ENCODE measurements around the gene CALR.
"Not testable (repeated sequence)": the region's sequence is repeated elsewhere in the genome, so short reads cannot be mapped to it uniquely, and the experiment has no call there.

The CALR gene

DNA sequence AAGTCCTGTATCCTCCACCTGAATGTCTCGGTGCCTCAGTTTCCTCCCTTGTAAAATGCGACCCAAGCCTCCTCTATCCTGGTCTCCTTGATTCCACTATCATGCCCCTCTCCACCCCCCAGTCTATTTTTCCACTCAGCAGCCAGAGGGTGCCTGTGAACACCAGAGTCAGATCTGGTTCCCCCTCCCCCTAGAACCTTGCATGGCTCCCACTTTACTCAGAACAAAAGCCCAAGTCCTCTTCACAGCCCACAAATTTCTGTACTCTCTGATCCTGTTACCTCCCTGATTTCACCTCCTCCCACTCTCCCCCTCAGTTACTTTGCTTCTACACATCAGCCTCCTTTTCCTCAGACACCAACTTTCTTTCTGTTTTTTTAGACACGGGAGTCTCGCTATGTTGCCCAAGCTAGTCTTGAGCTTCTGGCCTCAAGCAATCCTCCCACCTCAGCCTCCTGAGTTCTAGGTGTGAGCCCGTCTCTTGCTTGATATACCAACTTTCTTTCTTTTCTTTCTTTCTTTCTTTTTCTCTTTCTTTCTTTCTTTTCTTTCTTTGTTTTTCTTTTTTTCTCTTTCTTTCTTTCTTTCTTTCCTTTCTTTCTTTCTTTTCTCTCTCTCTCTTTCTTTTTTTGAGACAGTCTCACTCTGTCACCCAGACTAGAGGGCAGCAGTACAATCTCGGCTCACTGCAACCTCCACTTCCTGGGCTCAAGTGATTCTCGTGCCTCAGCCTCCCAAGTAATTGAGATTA lies 31.8 kb downstream of the CALR start:
- no peak for DNase-seq
- in situ Hi-C loops (cut with MboI; ENCODE audit: low pct_unique_long_range_greater_than_20kb, low sequenced_read_pairs): no loop called here

DNA sequence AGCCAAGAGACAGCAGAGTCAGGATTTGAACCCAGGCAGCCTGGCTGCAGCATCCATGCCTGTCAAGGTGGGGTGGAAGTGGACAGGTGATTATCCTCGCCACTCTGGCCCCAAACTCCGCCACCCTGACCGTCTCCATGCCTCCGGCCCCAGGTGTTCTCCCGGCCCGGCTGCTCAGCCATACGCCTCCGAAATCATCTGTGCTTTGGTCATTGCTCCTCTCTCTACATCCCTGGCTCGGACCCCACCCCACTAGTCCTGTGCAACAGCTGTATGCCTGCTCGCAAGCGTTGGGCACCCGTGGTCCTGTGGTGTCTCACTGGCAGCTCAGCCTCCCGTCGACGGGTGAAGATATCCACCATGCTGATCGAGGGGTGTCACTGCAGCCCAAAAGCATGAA lies 34.8 kb downstream of the CALR start:
- DNase-seq: no peak
- in situ Hi-C loops (cut with MboI; ENCODE audit: low pct_unique_long_range_greater_than_20kb, low sequenced_read_pairs): no loop called here

DNA sequence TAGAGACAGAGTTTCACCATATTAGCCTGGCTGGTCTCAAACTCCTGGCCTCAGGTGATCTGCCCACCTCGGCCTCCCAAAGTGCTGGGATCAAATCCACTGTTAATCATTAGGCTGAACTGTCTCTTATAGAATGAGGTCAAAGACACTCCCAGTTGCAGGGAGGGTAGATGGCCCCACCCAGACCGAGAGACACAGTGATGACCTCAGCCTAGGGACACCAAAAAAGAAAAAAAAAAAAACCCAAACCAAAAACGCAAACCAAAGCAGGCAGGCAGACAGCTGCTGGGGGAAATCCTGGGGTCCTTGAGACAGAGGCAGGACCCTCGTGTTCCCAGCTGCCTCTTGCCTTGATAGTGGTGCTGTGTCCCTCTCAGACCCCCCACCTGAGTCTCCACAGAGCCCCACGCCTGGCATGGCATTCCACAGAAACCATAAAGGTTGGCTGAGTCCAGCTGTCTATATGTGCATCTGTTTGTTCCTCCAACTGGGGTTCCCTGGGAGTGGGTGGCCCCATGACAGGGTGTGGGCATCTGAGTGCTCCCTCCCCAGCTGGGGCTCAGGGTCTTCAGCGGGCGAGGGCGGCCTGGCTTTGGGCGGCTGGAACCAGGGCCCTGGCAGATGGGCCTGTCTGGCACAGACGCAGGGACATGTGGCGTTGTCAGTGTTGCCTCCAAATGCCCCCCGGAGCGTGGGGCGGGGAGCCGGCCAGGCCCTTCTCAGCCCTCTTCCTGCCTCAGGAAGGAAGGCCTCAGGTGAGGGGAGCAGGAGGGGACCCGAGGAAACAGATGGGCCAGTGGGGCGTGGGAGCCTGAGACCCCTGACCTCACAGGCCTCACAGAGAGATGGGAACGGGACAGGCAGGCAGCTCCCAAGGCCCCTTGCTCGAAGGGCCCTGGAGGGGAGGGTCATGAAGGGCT lies 36.2 kb downstream of the CALR start:
- in situ Hi-C loops (cut with MboI; ENCODE audit: low pct_unique_long_range_greater_than_20kb, low sequenced_read_pairs): loop anchor here (25.0 kb wide), 1 partner anchor 113 kb away; no protein-coding TSS in a partner anchor
- DNase-seq: no peak

DNA sequence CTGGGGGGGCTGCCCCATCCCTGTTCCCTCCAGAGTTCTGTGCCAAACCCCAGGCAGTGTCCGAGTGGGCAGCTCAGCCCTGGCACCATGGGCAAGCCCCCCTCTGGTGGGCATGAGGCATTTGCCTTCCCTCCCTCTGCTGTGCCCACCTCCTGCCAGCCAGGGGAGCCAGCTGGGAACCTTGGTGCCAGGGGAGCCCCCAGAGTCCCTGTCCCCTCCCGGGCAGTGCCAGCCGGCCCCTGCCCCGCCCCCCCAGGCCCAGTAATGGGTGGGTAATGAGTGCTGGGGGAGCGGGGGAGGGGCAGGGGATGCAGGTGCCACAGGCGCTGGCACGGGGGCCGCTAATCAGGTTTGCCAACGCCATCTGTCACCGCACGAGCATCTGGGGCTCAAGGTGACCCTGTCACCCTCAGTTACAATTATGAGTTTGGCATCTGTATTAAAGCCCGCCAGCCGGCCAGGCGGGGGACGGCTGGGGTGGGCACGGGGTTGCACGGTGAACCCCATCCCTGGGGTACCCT lies 36.9 kb downstream of the CALR start:
- DNase-seq: no peak
- in situ Hi-C loops (cut with MboI; ENCODE audit: low pct_unique_long_range_greater_than_20kb, low sequenced_read_pairs): loop anchor here (25.0 kb wide), 1 partner anchor 112 kb away; no protein-coding TSS in a partner anchor

DNA sequence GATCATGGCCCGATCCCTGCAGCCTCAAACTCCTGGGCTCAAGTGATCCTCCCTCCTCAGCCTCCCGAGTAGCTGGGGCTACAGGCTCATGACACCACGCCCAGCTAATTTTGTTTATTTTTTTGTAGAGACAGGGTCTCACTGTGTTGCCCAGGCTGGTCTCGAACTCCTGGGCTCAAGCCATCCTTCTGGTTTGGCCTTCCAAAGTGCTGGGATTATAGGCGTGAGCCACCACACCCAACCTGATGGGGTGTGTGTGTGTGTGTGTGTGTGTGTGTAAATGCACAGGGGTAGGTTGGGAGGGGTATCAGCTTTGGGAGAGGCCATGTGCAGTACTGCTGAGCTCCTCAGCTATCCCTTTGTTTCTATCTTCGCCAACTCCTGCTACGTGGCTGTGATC lies 37.7 kb downstream of the CALR start:
- in situ Hi-C loops (cut with MboI; ENCODE audit: low pct_unique_long_range_greater_than_20kb, low sequenced_read_pairs): loop anchor here (25.0 kb wide), 1 partner anchor 111 kb away; no protein-coding TSS in a partner anchor

DNA sequence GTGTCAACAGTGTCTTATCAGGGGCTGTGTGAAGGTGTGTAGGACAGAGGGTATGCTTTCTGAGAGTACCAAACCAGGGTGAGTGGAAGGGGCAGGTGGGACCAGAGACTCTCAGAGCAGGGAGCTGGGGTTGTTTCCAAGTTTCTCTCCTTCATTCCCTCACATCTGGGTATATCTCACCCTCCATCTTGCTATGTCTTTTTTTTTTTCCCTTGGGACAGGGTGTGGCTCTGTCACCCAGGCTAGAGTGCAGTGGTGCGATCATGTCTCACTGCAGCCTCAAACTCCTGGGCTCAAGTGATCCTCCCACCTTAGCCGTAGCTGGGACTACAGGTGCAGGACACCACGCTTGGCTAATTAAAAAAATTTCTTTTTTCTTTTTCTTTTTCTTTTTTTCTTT lies 41.6 kb downstream of the CALR start:
- in situ Hi-C loops (cut with MboI; ENCODE audit: low pct_unique_long_range_greater_than_20kb, low sequenced_read_pairs): loop anchor here (25.0 kb wide), 1 partner anchor 107 kb away; no protein-coding TSS in a partner anchor
- DNase-seq: no peak

More for the DNA sequence above, 37.7 kb downstream of the CALR start:
- DNase-seq: not testable (repeated sequence)

DNA sequence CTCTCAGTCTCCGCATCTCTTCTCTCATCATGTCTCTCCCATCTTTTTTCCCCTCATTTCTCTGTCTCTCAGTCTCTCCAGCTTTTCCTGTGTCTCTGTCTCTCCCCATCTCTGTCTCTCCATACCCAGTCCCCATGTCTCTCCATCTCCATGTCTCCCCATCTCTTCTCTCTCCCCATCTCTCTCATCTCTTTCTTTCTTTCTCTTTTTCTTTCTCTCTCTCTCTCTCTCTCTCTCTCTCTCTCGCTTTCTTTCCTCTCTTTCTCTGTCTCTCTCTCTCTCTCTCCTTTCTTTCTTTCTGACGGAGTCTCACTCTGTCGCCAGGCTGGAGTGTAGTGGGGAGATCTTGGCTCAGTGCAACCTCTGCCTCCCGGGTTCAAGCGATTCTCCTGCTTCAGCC lies 44.2 kb downstream of the CALR start:
- DNase-seq: no peak
- in situ Hi-C loops (cut with MboI; ENCODE audit: low pct_unique_long_range_greater_than_20kb, low sequenced_read_pairs): loop anchor here (25.0 kb wide), 1 partner anchor 105 kb away; no protein-coding TSS in a partner anchor

DNA sequence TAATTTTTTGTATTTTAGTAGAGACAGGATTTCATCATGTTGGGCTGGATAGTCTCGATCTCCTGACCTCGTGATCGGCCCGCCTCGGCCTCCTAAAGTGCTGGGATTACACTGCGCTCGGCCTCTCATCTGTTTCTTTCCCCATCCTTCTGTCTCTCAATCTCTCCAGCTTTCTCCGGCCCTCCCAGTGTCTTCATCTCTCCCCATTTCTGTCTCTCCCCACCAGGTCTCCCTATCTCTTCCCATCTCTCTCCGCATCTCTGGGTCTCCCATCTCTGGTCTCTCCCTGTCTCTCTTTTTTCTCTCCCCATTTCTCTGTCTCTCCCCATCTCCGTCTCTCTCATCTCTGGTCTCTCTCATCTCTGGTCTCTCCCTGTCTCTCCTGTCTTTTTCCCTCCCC lies 44.7 kb downstream of the CALR start:
- in situ Hi-C loops (cut with MboI; ENCODE audit: low pct_unique_long_range_greater_than_20kb, low sequenced_read_pairs): loop anchor here (25.0 kb wide), 1 partner anchor 104 kb away; no protein-coding TSS in a partner anchor

DNA sequence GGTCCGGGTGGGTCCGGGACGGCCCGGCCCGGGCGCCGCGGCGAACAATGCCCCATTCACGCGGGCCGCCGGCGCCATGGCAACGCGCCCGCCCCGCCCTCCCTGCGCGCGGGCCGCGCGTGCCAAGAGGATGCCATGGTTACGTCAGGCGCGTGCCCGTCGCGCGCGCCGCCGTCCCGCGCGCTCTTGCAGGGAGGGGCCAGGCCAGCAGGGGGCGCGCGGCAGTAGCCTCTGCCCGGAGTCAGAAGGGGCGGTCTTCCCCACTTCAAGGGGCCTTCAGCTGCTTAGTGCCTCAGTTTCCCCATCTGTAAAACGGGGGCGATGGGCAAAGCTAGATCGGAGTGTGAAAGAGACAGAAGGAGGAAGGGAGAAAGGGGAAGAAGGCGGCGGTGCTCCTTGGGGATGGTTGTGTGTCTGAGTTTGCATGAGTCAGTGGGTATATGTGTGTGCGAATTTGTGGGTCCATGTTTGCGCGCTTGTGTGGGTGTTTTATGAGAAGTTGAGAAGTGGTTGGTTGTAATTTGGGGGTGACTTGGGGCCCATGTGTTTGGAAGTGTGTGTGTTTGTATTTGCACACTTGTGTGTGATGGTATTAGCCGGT lies 45.2 kb downstream of the CALR start:
- DNase-seq: peak; percentile 91
- in situ Hi-C loops (cut with MboI; ENCODE audit: low pct_unique_long_range_greater_than_20kb, low sequenced_read_pairs): loop anchor here (25.0 kb wide), 1 partner anchor 104 kb away; no protein-coding TSS in a partner anchor

More for the DNA sequence above, 44.7 kb downstream of the CALR start:
- no peak for DNase-seq

DNA sequence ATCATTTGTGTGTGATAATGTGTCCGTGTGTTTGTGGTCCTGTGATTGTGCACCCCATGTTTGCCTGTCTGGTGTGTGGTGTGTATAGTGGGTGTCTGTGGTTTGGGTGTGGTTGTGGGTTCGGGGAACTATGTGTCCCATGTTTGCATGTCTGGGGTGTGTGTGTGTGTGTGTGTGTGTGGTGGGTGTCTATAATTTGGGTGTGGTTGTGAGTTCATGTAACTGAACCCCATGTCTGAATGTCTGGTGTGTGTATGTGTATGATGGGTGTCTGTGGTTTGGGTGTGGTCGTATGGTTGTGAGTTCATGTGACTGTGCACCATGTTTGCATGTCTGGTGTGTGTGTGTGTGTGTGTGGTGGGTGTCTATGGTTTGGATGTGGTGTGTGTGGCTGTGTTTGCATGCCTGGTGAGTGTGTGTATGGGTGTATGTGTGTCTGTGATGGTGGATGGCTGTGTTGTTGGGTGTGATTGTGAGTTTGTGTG lies 45.8 kb downstream of the CALR start:
- DNase-seq: no peak
- in situ Hi-C loops (cut with MboI; ENCODE audit: low pct_unique_long_range_greater_than_20kb, low sequenced_read_pairs): loop anchor here (25.0 kb wide), 1 partner anchor 103 kb away; no protein-coding TSS in a partner anchor

DNA sequence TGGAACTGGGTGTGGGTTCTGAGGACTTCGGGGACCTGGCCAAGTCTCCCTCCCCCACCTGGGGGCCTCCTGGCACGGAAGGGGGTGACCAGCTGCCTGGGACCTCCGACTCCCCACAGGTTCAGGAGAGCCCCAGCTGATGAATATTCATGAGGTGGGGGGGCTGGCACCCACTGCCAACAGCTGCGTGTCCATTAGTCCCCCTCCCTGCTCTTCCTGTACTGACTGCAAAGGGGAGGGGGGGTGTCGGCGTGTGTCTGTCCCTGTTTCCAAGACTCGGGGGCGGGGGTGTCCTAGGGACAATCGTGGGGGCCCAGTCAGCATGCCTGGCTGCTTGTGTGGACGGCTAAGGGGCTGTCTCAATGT lies 46.3 kb downstream of the CALR start:
- in situ Hi-C loops (cut with MboI; ENCODE audit: low pct_unique_long_range_greater_than_20kb, low sequenced_read_pairs): loop anchor here (25.0 kb wide), 1 partner anchor 103 kb away; no protein-coding TSS in a partner anchor
- DNase-seq: no peak

DNA sequence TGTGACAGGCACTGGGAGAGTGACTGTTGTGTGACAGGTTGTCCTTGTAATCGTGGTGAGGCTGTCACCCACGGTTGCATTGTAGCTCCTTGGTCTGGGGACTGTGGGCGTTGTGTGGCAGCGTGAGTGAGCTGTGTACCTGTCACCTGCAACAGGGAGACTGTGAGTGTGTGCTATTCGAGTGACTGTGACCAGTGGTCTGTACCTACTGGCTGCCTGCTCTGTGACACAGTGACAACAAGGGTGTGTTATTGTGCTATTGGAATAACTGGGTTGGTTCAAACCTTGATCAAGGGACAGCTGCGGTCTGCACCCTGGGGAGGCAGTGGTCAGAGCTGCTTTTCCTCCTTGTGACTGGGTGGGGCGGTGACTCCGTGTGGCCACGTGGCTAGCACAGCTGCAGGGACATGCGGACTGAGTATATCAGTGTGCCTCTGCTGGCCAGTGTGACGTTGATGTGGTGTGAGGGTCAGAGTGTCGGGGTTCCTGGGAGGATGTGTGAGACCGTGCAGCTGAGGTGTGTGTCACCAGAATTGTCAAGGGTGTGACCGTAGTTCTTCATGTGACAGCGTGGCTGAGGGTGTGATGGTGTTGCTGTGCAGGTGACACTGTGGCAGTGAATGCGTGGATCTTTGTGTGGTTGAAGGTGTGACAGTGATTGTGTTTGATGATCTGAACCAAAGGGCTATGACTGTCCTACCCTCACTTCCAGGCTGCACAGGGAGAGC lies 46.8 kb downstream of the CALR start:
- DNase-seq: no peak
- in situ Hi-C loops (cut with MboI; ENCODE audit: low pct_unique_long_range_greater_than_20kb, low sequenced_read_pairs): loop anchor here (25.0 kb wide), 1 partner anchor 102 kb away; no protein-coding TSS in a partner anchor

DNA sequence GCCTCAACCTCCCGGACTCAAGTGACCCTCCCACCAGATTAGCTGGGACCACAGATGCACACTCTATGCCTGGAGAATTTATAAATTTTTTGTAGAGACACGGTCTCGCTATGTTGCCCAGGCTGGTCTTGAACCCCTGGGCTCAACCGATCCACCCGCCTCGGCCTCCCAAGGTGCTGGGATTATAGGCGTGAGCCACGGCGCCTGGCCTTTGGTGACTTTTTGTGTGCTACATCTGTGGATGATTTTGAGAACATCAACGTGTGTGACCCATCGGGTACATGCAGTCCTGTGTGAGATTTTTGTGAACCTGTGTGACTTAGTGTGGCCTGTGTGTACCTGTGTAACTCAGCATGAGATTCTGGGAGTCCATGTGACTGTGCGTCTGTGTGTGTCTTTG lies 48.3 kb downstream of the CALR start:
- in situ Hi-C loops (cut with MboI; ENCODE audit: low pct_unique_long_range_greater_than_20kb, low sequenced_read_pairs): loop anchor here (25.0 kb wide), 1 partner anchor 101 kb away; no protein-coding TSS in a partner anchor

DNA sequence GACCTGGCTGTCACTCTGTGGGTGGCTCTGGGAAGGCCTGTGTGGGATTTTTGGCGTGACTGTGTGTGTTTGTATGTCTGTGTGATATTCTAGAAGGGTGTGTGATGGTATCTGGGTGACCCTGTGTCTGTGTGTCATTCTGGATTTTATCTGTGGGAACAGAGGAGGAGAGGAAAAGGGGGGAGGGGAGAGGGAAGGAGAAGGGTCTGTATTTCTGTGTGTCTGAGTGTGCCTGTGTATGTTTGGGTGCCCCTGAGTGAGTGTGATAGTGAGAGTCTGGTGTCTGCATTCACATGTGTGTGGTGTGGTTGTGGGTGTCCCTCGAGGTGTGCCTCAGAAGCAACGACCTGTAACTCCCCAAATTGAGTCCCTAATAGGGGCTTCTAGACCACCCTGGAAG lies 48.8 kb downstream of the CALR start:
- no peak for DNase-seq
- in situ Hi-C loops (cut with MboI; ENCODE audit: low pct_unique_long_range_greater_than_20kb, low sequenced_read_pairs): loop anchor here (25.0 kb wide), 1 partner anchor 100 kb away; no protein-coding TSS in a partner anchor

More for the DNA sequence above, 48.3 kb downstream of the CALR start:
- no peak for DNase-seq

DNA sequence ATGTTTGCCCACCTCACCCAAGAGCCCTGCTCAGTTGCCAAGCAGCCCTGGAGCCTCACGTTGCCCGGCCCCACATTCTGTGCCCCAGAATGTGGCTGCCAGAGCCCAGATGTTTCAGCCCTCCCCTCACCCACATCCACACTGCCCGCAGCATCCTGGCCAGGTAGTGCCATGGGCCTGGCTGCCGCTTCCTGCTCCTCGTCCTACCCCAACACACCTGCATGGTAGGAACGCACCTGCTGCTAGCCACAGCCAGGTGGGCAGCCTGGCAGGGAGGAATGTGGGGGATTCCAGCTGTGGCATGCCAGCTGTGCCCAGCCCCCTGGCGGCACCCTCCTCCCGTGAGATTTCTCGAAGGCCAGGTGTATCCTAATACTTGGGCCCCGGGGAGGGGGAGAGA lies 49.4 kb downstream of the CALR start:
- in situ Hi-C loops (cut with MboI; ENCODE audit: low pct_unique_long_range_greater_than_20kb, low sequenced_read_pairs): loop anchor here (25.0 kb wide), 1 partner anchor 100 kb away; no protein-coding TSS in a partner anchor
- no peak for DNase-seq

DNA sequence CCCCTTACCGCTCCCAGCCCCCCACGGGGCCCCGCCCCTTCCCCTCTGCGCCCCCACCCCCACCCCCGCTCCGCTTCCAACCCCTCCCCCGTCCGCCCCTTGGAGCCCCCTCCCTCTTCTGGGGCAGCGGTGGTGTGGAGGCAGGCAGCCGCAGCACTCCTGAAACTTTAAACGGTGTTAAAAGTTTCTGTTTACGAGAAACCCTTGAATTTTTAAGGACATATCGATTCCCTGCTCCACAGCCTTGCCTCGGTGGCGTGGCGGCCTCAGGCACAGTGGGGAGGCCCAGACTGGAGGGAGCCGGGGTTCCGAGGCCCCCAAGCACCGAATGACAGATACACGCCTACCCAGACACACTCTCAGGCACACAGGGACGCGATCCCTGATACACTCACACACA lies 52.0 kb downstream of the CALR start:
- in situ Hi-C loops (cut with MboI; ENCODE audit: low pct_unique_long_range_greater_than_20kb, low sequenced_read_pairs): loop anchor here (25.0 kb wide), 1 partner anchor 97 kb away; no protein-coding TSS in a partner anchor

DNA sequence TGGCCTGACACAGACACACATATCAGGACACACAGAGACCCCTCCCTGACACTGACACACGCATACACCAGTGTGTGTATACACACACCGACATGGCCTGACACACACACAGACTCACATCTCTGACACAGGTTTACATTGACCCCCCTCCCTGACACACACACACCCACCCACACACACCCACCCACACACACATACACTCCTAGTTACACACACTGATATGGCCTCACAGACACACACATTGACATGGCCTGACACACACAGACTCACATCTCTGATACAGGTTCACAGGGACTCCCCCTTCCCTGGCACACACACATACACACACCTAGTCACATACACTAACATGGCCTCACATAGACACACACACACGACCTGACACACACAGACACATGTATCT lies 52.4 kb downstream of the CALR start:
- in situ Hi-C loops (cut with MboI; ENCODE audit: low pct_unique_long_range_greater_than_20kb, low sequenced_read_pairs): loop anchor here (25.0 kb wide), 1 partner anchor 96 kb away; no protein-coding TSS in a partner anchor
- no peak for DNase-seq

More for the DNA sequence above, 52.0 kb downstream of the CALR start:
- DNase-seq: no peak

DNA sequence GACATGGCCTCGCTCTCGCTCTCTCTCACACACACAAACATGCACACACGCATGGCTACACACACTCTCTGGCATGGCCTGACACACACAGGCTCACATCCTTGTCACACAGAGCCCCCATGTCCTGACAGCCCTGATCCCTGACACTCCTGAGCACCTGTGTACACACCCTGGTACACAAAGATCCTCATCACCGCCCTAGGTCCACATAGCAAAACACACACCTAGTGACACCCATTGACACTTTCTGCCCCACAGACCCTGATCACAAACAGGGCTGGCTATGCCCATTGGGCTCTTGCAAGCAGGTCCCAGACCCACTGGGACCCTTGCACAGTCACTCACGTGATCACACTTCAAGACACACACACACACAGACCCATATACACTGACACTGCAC lies 52.9 kb downstream of the CALR start:
- no peak for DNase-seq
- in situ Hi-C loops (cut with MboI; ENCODE audit: low pct_unique_long_range_greater_than_20kb, low sequenced_read_pairs): loop anchor here (25.0 kb wide), 1 partner anchor 96 kb away; no protein-coding TSS in a partner anchor
